Ishikawa (cell line): ENCODE results near the gene SRRM3.

ENCODE experiments used
- CEBPB ChIP-seq: IDR thresholded peaks from 2 replicates; pipeline ENCODE4 v1.6.1; 2012
- CREB1 ChIP-seq: IDR thresholded peaks from 2 replicates; pipeline ENCODE4 v1.6.1; 2012; ENCODE audit warnings: low read depth
- EGR1 ChIP-seq: IDR thresholded peaks from 2 replicates; pipeline ENCODE4 v1.6.1; 2012
- EP300 ChIP-seq: IDR thresholded peaks from 2 replicates; pipeline ENCODE4 v1.6.1; 2012; ENCODE audit warnings: borderline replicate concordance
- FOXM1 ChIP-seq: IDR thresholded peaks from 2 replicates; pipeline ENCODE4 v1.6.1; 2012; ENCODE audit warnings: low read depth, borderline replicate concordance
- MAX ChIP-seq: IDR thresholded peaks from 2 replicates; pipeline ENCODE4 v1.6.1; 2012
- RAD21 ChIP-seq: IDR thresholded peaks from 2 replicates; pipeline ENCODE4 v1.6.1; 2012; ENCODE audit warnings: low read depth
- REST ChIP-seq: IDR thresholded peaks from 2 replicates; pipeline ENCODE4 v1.6.1; 2012; ENCODE audit warnings: low read depth, mild to moderate bottlenecking
- TAF1 ChIP-seq: IDR thresholded peaks from 2 replicates; pipeline ENCODE4 v1.6.1; 2012; ENCODE audit warnings: low read depth, mild to moderate bottlenecking
- TEAD4 ChIP-seq: IDR thresholded peaks from 2 replicates; pipeline ENCODE4 v1.6.1; 2012
- USF1 ChIP-seq: IDR thresholded peaks from 2 replicates; pipeline ENCODE4 v1.6.1; 2012
- YY1 ChIP-seq: IDR thresholded peaks from 2 replicates; pipeline ENCODE4 v1.6.1; 2012; ENCODE audit warnings: low read depth
- ZBTB7A ChIP-seq: IDR thresholded peaks from 2 replicates; pipeline ENCODE4 v1.6.1; 2012; ENCODE audit warnings: low read depth

- TF ChIP-seq YY1 (no peak), RAD21 (no peak), ZBTB7A (no peak), REST (no peak), CEBPB (no peak), EP300 (no peak), FOXM1 (no peak), CREB1 (no peak), TEAD4 (no peak), TAF1 (no peak), MAX (no peak), EGR1 (no peak), USF1 (no peak)
These were observed 115.5 kb downstream of the SRRM3 start for GRCh38 chr7:76316984-76317781.
